ENCODE data around the gene TLE4. TPM values are rescaled to one million over a fixed set of nuclear protein-coding genes. Genes with fewer than 3 reads are reported as not detected.

Gene TLE4
- total and polyA plus RNA-seq, 2 donors (not counting 1 experiment from before 2014, with no cell fraction given), result 34.7 to 57.3 TPM

DNA sequence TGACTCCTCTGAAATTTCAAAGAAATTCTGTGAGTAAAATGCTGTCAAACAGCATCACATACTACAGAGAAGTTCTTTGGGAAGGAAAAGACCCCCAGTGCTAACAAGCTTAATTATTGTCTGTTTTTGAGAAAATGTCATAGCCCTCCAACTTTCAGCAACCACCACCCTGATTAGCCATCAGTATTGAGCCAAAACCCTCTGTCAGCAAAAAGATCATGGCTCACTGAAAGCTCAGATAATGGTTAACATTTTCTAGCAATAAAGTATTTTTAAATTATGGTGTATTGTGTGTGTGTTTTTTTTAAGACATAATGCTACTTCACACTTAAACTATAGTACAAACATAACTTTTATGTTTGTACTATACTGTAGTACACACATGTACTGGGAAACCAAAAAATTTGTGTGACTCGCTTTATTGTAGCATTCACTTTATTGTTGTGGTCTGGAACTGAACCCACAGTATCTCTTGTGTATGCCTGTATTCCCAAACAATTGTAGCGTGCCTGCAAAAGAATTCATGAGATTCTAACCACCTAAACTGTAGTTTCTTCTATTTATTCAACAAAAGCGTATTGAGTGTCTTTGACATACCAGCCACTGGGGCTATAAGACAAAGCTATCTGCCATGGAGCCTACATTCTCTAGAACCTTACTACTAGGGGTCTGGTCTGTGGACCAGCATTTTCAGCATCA, 31.6 kb downstream of the TLE4 start:
- POLR2A ChIA-PET, result no interaction called here
- CTCF ChIA-PET, result interaction anchor here (0.5 kb wide), 1 partner anchor 16 kb away, joined by 3 read pairs; no protein-coding TSS in a partner anchor

DNA sequence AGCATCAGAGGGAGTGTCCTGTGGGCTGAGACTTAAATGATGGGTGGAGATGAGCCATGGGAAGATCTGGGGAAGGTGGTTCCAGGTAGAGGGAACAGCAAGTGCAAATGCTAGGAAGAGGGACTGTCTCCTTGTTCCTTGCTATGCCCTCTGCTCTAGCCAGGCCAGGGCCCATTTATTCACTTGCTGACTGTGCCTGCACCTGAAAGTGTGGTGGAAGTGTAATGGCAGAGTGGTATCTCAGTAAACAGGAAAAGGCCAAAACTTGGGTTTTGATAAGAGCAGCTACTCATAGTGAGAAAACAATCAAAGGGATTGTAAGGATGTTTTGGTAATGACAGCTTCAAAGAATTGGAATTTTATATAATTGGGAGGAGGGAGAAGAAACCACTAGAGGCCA, 32.4 kb downstream of the TLE4 start:
- DNase-seq (no peak), ATAC-seq (ENCODE audit: low read depth) (no peak)
- Mint-ChIP-seq H3K9me3 (ENCODE audit: insufficient read depth) (peaks cover 3% of the 10 kb centered on the region), H3K4me3 (no peak overlapping the region), H3K27me3 (no peaks in the 10 kb centered on the region), H3K27ac (no peak overlapping the region), H3K4me1 (peaks cover 19% of the 10 kb centered on the region)
- Histone ChIP-seq H3K4me1 (ENCODE audit: control insufficient read depth in 2 of 2, insufficient read depth in 2 of 2, low read length in 2 of 2) (peaks cover 6 to 12% of the 10 kb centered on the region in 2 donors), H3K27me3 (replicated peaks in 1 of 4; ENCODE audit: control extremely low read depth in 1 of 4, control insufficient read depth in 3 of 4, insufficient read depth in 4 of 4, low read length in 3 of 4) (no peaks in the 10 kb centered on the region), H3K4me3 (ENCODE audit: control extremely low read depth in 1 of 5, extremely low read depth in 1 of 5, insufficient read depth in 1 of 5, low read depth in 2 of 5, low read length in 4 of 5) (no peak overlapping the region), H3K27ac (ENCODE audit: low read length in 2 of 2) (no peak overlapping the region), H3K36me3 (replicated peaks in 1 of 2; ENCODE audit: control extremely low read depth in 1 of 2, control insufficient read depth in 1 of 2, extremely low read depth in 1 of 2, insufficient read depth in 2 of 2, low read length in 1 of 2) (peaks cover 4 to 6% of the 10 kb centered on the region in 2 experiments), H3K4me2 (replicated peaks; ENCODE audit: low read depth, low read length, poor library complexity, severe bottlenecking) (no peak overlapping the region), H4K20me1 (ENCODE audit: control insufficient read depth, insufficient read depth, low read length, poor library complexity, severe bottlenecking) (peaks cover 24% of the 10 kb centered on the region), H3K9me3 (ENCODE audit: control extremely low read depth in 1 of 3, control insufficient read depth in 2 of 3, insufficient read depth in 1 of 3, low read length in 2 of 3) (peaks cover 0 to 9% (median 5%) of the 10 kb centered on the region in 3 donors), H3K9ac (ENCODE audit: low read length) (no peak overlapping the region), H2AFZ (ENCODE audit: insufficient read depth, low read depth, low read length, poor library complexity, severe bottlenecking) (no peak overlapping the region), H3K79me2 (ENCODE audit: control insufficient read depth, insufficient read depth, low read length) (peaks cover 64% of the 10 kb centered on the region)
- ChIA-PET POLR2A (no interaction called here), CTCF (interaction anchor here (0.7 to 0.9 kb wide), 2 partner anchors 19 to 412 kb away, joined by 4 read pairs; no protein-coding TSS in a partner anchor)
- intact Hi-C loops (cut with micrococcal nuclease), result no loop called here
- no peak for TF ChIP-seq EZH2 (IDR thresholded peaks at IDR 0.05; ENCODE audit: borderline replicate concordance, insufficient read depth, low read depth, low read length, poor library complexity, severe bottlenecking)
- TF ChIP-seq, protein P1, sequence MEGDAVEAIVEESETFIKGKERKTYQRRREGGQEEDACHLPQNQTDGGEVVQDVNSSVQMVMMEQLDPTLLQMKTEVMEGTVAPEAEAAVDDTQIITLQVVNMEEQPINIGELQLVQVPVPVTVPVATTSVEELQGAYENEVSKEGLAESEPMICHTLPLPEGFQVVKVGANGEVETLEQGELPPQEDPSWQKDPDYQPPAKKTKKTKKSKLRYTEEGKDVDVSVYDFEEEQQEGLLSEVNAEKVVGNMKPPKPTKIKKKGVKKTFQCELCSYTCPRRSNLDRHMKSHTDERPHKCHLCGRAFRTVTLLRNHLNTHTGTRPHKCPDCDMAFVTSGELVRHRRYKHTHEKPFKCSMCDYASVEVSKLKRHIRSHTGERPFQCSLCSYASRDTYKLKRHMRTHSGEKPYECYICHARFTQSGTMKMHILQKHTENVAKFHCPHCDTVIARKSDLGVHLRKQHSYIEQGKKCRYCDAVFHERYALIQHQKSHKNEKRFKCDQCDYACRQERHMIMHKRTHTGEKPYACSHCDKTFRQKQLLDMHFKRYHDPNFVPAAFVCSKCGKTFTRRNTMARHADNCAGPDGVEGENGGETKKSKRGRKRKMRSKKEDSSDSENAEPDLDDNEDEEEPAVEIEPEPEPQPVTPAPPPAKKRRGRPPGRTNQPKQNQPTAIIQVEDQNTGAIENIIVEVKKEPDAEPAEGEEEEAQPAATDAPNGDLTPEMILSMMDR (IDR thresholded peaks at IDR 0.05), result no peak

More for the DNA sequence above, 31.6 kb downstream of the TLE4 start:
- Mint-ChIP-seq H3K4me1 (peaks cover 24% of the 10 kb centered on the region), H3K27me3 (no peaks in the 10 kb centered on the region), H3K27ac (no peak overlapping the region), H3K9me3 (ENCODE audit: insufficient read depth) (peaks cover 3% of the 10 kb centered on the region), H3K4me3 (no peak overlapping the region)
- Histone ChIP-seq H3K27ac (ENCODE audit: low read length in 2 of 2) (no peak overlapping the region), H3K36me3 (replicated peaks in 1 of 2; ENCODE audit: control extremely low read depth in 1 of 2, control insufficient read depth in 1 of 2, extremely low read depth in 1 of 2, insufficient read depth in 2 of 2, low read length in 1 of 2) (peaks cover 4 to 6% of the 10 kb centered on the region in 2 experiments), H3K9ac (ENCODE audit: low read length) (no peak overlapping the region), H3K4me2 (replicated peaks; ENCODE audit: low read depth, low read length, poor library complexity, severe bottlenecking) (no peak overlapping the region), H3K4me1 (ENCODE audit: control insufficient read depth in 2 of 2, insufficient read depth in 2 of 2, low read length in 2 of 2) (peaks cover 6 to 16% of the 10 kb centered on the region in 2 donors), H3K79me2 (ENCODE audit: control insufficient read depth, insufficient read depth, low read length) (peaks cover 64% of the 10 kb centered on the region), H3K27me3 (replicated peaks in 1 of 4; ENCODE audit: control extremely low read depth in 1 of 4, control insufficient read depth in 3 of 4, insufficient read depth in 4 of 4, low read length in 3 of 4) (no peaks in the 10 kb centered on the region), H4K20me1 (ENCODE audit: control insufficient read depth, insufficient read depth, low read length, poor library complexity, severe bottlenecking) (peaks cover 31% of the 10 kb centered on the region), H2AFZ (ENCODE audit: insufficient read depth, low read depth, low read length, poor library complexity, severe bottlenecking) (no peak overlapping the region), H3K4me3 (ENCODE audit: control extremely low read depth in 1 of 5, extremely low read depth in 1 of 5, insufficient read depth in 1 of 5, low read depth in 2 of 5, low read length in 4 of 5) (no peak overlapping the region), H3K9me3 (ENCODE audit: control extremely low read depth in 1 of 3, control insufficient read depth in 2 of 3, insufficient read depth in 1 of 3, low read length in 2 of 3) (peaks cover 0 to 9% (median 5%) of the 10 kb centered on the region in 3 donors)
- DNase-seq (no peak), ATAC-seq (ENCODE audit: low read depth) (no peak)
- TF ChIP-seq EZH2 (IDR thresholded peaks at IDR 0.05; ENCODE audit: borderline replicate concordance, insufficient read depth, low read depth, low read length, poor library complexity, severe bottlenecking), result no peak
- TF ChIP-seq, protein P1 (IDR thresholded peaks at IDR 0.05), result no peak
- intact Hi-C loops (cut with micrococcal nuclease), result no loop called here
- WGBS (ENCODE audit: insufficient coverage), result 100% methylated on average over 2 of the region's 3 CpGs

All from B cell (primary cell).